M059J (cell line): ENCODE measurements around the gene CALHM2. TPM values are rescaled to one million over a fixed set of nuclear protein-coding genes. Genes with fewer than 3 reads are reported as not detected.

Source experiments
- DNase-seq: peaks from one replicate; pipeline ENCODE4 v3.0.0-alpha.2; 2012; ENCODE audit warnings: low read depth
- total RNA-seq: library from RNA; depleted of rRNA; stranded (reverse); fragments of >200 nt; shearing (Covaris generic); gene quantifications from 2 replicates; pipeline ENCODE4 v1.2.3, GENCODE V29; 2014

The CALHM2 gene
- total RNA-seq, 1 experiment from 2014 or later, result 33.3 TPM

GRCh38 chr10:103451091-103451813 lies 918 bp downstream of the CALHM2 start:
- DNase-seq, result peak; percentile 91

- DNase-seq, result no peak
Observed at GRCh38 chr10:103450201-103450695, 1.9 kb downstream of the CALHM2 start.

GRCh38 chr10:103449208-103450144 lies 2.7 kb downstream of the CALHM2 start:
- DNase-seq, result no peak

- DNase-seq, result peak; percentile 83
Observed at GRCh38 chr10:103448746-103449145, 3.4 kb downstream of the CALHM2 start.

- DNase-seq, result no peak
Observed at GRCh38 chr10:103447187-103447586, 5.0 kb downstream of the CALHM2 start.

- peak; percentile 76 for DNase-seq
Observed at GRCh38 chr10:103445767-103446567, 6.2 kb downstream of the CALHM2 start.

- DNase-seq, result no peak
Observed at GRCh38 chr10:103445366-103445765, 6.8 kb downstream of the CALHM2 start.

- no peak for DNase-seq
Observed at GRCh38 chr10:103444478-103444877, 7.7 kb downstream of the CALHM2 start.

GRCh38 chr10:103443475-103444185 lies 8.5 kb downstream of the CALHM2 start:
- DNase-seq, result no peak

GRCh38 chr10:103442031-103442461 lies 10.1 kb downstream of the CALHM2 start:
- peak; percentile 81 for DNase-seq

- no peak for DNase-seq
Observed at GRCh38 chr10:103441611-103442010, 10.6 kb downstream of the CALHM2 start.

- DNase-seq, result no peak
Observed at GRCh38 chr10:103441206-103441605, 11.0 kb downstream of the CALHM2 start.

GRCh38 chr10:103440416-103440815 lies 11.8 kb downstream of the CALHM2 start:
- no peak for DNase-seq

- no peak for DNase-seq
Observed at GRCh38 chr10:103439776-103440175, 12.4 kb downstream of the CALHM2 start.

GRCh38 chr10:103433858-103434257 lies 18.3 kb downstream of the CALHM2 start:
- no peak for DNase-seq

- DNase-seq, result no peak
Observed at GRCh38 chr10:103431902-103432301, 20.3 kb downstream of the CALHM2 start.

GRCh38 chr10:103429647-103430046 lies 22.5 kb downstream of the CALHM2 start:
- no peak for DNase-seq

- no peak for DNase-seq
Observed at GRCh38 chr10:103428989-103429643, 23.1 kb downstream of the CALHM2 start.

GRCh38 chr10:103427866-103428265 lies 24.3 kb downstream of the CALHM2 start:
- DNase-seq, result no peak

GRCh38 chr10:103423748-103424147 lies 28.4 kb downstream of the CALHM2 start:
- DNase-seq, result no peak

- DNase-seq, result no peak
Observed at GRCh38 chr10:103419101-103419500, 33.1 kb downstream of the CALHM2 start.
